Mesenchymal stem cell (in vitro differentiated cells and primary cell): ENCODE results near the gene RAB5A. TPM values are rescaled to one million over a fixed set of nuclear protein-coding genes. Genes with fewer than 3 reads are reported as not detected.
"Not testable (repeated sequence)": the region's sequence is repeated elsewhere in the genome, so short reads cannot be mapped to it uniquely, and the experiment has no call there.

ENCODE experiments used
- DNase-seq: peaks from one replicate; pipeline ENCODE4 v3.0.0-alpha.2; 2013
- H2AFZ ChIP-seq: one replicate; pipeline ENCODE4 v1.6.1; 2013; ENCODE audit warnings: low read depth, mild to moderate bottlenecking, control low read depth, inconsistent platforms, low read length, moderate library complexity
- H2AK5ac ChIP-seq: 2 replicates; pipeline ENCODE4 v1.6.1; 2013; ENCODE audit warnings: low read length, moderate library complexity, mild to moderate bottlenecking, inconsistent platforms; ENCODE audit not compliant: severe bottlenecking
- H2BK120ac ChIP-seq: one replicate; pipeline ENCODE4 v1.6.1; 2013; ENCODE audit warnings: low read depth, mild to moderate bottlenecking, inconsistent platforms, low read length, moderate library complexity
- H2BK12ac ChIP-seq, 2 experiments: one replicate each; pipeline ENCODE4 v1.6.1; 2013; ENCODE audit warnings: inconsistent platforms in 2 of 2, low read length in 2 of 2, mild to moderate bottlenecking in 2 of 2, moderate library complexity in 2 of 2, control low read depth in 1 of 2
- H2BK15ac ChIP-seq: one replicate; pipeline ENCODE4 v1.6.1; 2013; ENCODE audit warnings: mild to moderate bottlenecking, low read depth, inconsistent platforms; ENCODE audit not compliant: poor library complexity, severe bottlenecking
- H2BK5ac ChIP-seq: 2 replicates; pipeline ENCODE4 v1.6.1; 2013; ENCODE audit warnings: low read depth, mild to moderate bottlenecking, low read length, control low read depth, inconsistent platforms; ENCODE audit not compliant: poor library complexity, severe bottlenecking
- H3K14ac ChIP-seq, 2 experiments: one replicate each; pipeline ENCODE4 v1.6.1; 2013; ENCODE audit warnings: inconsistent platforms in 2 of 2, low read length in 2 of 2, control low read depth in 1 of 2, mild to moderate bottlenecking in 1 of 2, moderate library complexity in 1 of 2
- H3K18ac ChIP-seq, 2 experiments: one replicate each; pipeline ENCODE4 v1.6.1; 2013; ENCODE audit warnings: inconsistent platforms in 2 of 2, low read length in 2 of 2, control low read depth in 1 of 2, low read depth in 1 of 2, mild to moderate bottlenecking in 1 of 2
- H3K23ac ChIP-seq, 2 experiments: one replicate each; pipeline ENCODE4 v1.6.1; 2013; ENCODE audit warnings: inconsistent platforms in 2 of 2, low read length in 2 of 2, mild to moderate bottlenecking in 2 of 2, moderate library complexity in 2 of 2, control low read depth in 1 of 2
- H3K27ac ChIP-seq: 2 replicates; pipeline ENCODE4 v1.5.1; 2013; ENCODE audit warnings: mild to moderate bottlenecking, moderate library complexity, low read length, control low read depth, inconsistent platforms; ENCODE audit not compliant: poor library complexity, severe bottlenecking
- H3K27me3 ChIP-seq, 2 experiments: 2 replicates each; pipeline versions ENCODE4 v1.6.1 to v1.7.0; 2013; ENCODE audit warnings: low read length in 2 of 2, mild to moderate bottlenecking in 2 of 2, moderate library complexity in 2 of 2, control low read depth in 1 of 2, inconsistent platforms in 1 of 2; ENCODE audit not compliant: control insufficient read depth in 1 of 2, insufficient read depth in 1 of 2
- H3K36me3 ChIP-seq, 2 experiments: 2 replicates each; pipeline versions ENCODE4 v1.6.1 to v1.7.0; 2013; ENCODE audit warnings: low read length in 2 of 2, control low read depth in 1 of 2, inconsistent platforms in 1 of 2, low read depth in 1 of 2, mild to moderate bottlenecking in 1 of 2; ENCODE audit not compliant: insufficient read depth in 2 of 2, control insufficient read depth in 1 of 2
- H3K4ac ChIP-seq, 2 experiments: one replicate each; pipeline ENCODE4 v1.6.1; 2013; ENCODE audit warnings: inconsistent platforms in 2 of 2, low read length in 2 of 2, mild to moderate bottlenecking in 2 of 2, moderate library complexity in 2 of 2, control low read depth in 1 of 2, low read depth in 1 of 2
- H3K4me1 ChIP-seq: 2 replicates; pipeline ENCODE4 v1.6.1; 2013; ENCODE audit warnings: low read depth, low read length, control low read depth; ENCODE audit not compliant: control insufficient read depth, insufficient read depth
- H3K4me2 ChIP-seq: 2 replicates; pipeline ENCODE4 v1.6.1; 2013; ENCODE audit warnings: low read length, mild to moderate bottlenecking, inconsistent platforms; ENCODE audit not compliant: poor library complexity, severe bottlenecking
- H3K4me3 ChIP-seq, 2 experiments: 2 replicates each; pipeline versions ENCODE4 v1.5.1 to v1.7.0; 2013; ENCODE audit warnings: low read length in 2 of 2, mild to moderate bottlenecking in 2 of 2, control low read depth in 1 of 2, low read depth in 1 of 2; ENCODE audit not compliant: insufficient read depth in 1 of 2
- H3K79me1 ChIP-seq: replicated peaks from 2 replicates; pipeline ENCODE4 v1.6.1; 2013; ENCODE audit warnings: mild to moderate bottlenecking, control low read depth, low read length, inconsistent platforms; ENCODE audit not compliant: poor library complexity, severe bottlenecking
- H3K9ac ChIP-seq: 2 replicates; pipeline ENCODE4 v1.7.0; 2013; ENCODE audit warnings: mild to moderate bottlenecking, low read length, moderate library complexity
- H3K9me3 ChIP-seq: 2 replicates; pipeline ENCODE4 v1.7.0; 2013; ENCODE audit warnings: mild to moderate bottlenecking, low read length; ENCODE audit not compliant: control insufficient read depth
- H4K8ac ChIP-seq: one replicate; pipeline ENCODE4 v1.6.1; 2013; ENCODE audit warnings: inconsistent platforms, mild to moderate bottlenecking, low read length, moderate library complexity
- H4K91ac ChIP-seq: one replicate; pipeline ENCODE4 v1.6.1; 2013; ENCODE audit warnings: mild to moderate bottlenecking, low read length, inconsistent platforms
- WGBS: methylation state at CpG from one replicate; pipeline ENCODE4 v1.1.7; 2013; ENCODE audit warnings: mixed read lengths; 5-methylcytosine and 5-hydroxymethylcytosine counted together
- small RNA-seq: library from polyadenylated mRNA; stranded (forward); fragments of <200 nt; extraction: miRNeasy Mini kit (QIAGEN cat#:217004); gene quantifications from one replicate; pipeline ENCODE3, GENCODE V24; 2013; ENCODE audit warnings: low read depth

RAB5A gene

GRCh38 chr3:20027136-20027535 lies 80.2 kb downstream of the RAB5A start:
- WGBS, result 100% methylated on average over 3 of the region's 4 CpGs
- Histone ChIP-seq H2BK120ac (no peak overlapping the region), H2BK12ac (no peak overlapping the region), H3K79me1 (no peaks in the 10 kb centered on the region), H2BK15ac (no peak overlapping the region), H4K91ac (no peak overlapping the region), H3K4me2 (no peak overlapping the region), H4K8ac (no peak overlapping the region), H3K4me3 (no peak overlapping the region), H3K23ac (no peak overlapping the region), H3K36me3 (no peaks in the 10 kb centered on the region), H2AK5ac (no peak overlapping the region), H3K4me1 (no peaks in the 10 kb centered on the region), H3K27ac (no peak overlapping the region), H3K4ac (no peak overlapping the region), H2AFZ (no peak overlapping the region), H3K18ac (no peak overlapping the region), H3K9me3 (no peaks in the 10 kb centered on the region), H2BK5ac (no peak overlapping the region), H3K27me3 (no peaks in the 10 kb centered on the region), H3K9ac (no peak overlapping the region), H3K14ac (no peak overlapping the region)
- DNase-seq, result no peak

GRCh38 chr3:20028905-20029331 lies 82.0 kb downstream of the RAB5A start:
- Histone ChIP-seq H3K79me1 (no peaks in the 10 kb centered on the region), H4K91ac (no peak overlapping the region), H2AK5ac (no peak overlapping the region), H3K27me3 (no peaks in the 10 kb centered on the region), H3K4ac (no peak overlapping the region), H3K27ac (no peak overlapping the region), H4K8ac (peak overlapping the region; percentile 23), H3K36me3 (no peaks in the 10 kb centered on the region), H3K9me3 (no peaks in the 10 kb centered on the region), H2BK120ac (no peak overlapping the region), H2BK15ac (no peak overlapping the region), H2BK5ac (no peak overlapping the region), H3K4me2 (no peak overlapping the region), H3K14ac (no peak overlapping the region), H3K23ac (no peak overlapping the region), H3K4me1 (no peaks in the 10 kb centered on the region), H3K4me3 (no peak overlapping the region), H3K18ac (no peak overlapping the region), H2AFZ (no peak overlapping the region), H3K9ac (no peak overlapping the region), H2BK12ac (no peak overlapping the region)
- WGBS, result 86% methylated on average over 6 of the region's 7 CpGs
- DNase-seq, result no peak

GRCh38 chr3:20031939-20032338 lies 85.0 kb downstream of the RAB5A start:
- WGBS, result 99% methylated on average over 6 of the region's 7 CpGs

More at GRCh38 chr3:20031939-20032338, 85.0 kb downstream of the RAB5A start:
- not testable (repeated sequence) for H3K4me3 ChIP-seq, H3K9me3 ChIP-seq, H3K14ac ChIP-seq, H2BK120ac ChIP-seq, H3K23ac ChIP-seq, H2AFZ ChIP-seq, H2BK15ac ChIP-seq, H3K9ac ChIP-seq, H2BK5ac ChIP-seq, H3K27me3 ChIP-seq, H3K27ac ChIP-seq, H2AK5ac ChIP-seq, H3K4ac ChIP-seq, H3K79me1 ChIP-seq, H3K36me3 ChIP-seq, H3K4me2 ChIP-seq, H2BK12ac ChIP-seq, H4K8ac ChIP-seq, H3K4me1 ChIP-seq, DNase-seq, H4K91ac ChIP-seq, H3K18ac ChIP-seq

Small RNA genes within 50 kb of the gene (small RNA-seq; reads per million reads assigned to genes)
- not detected for gene RNU4-85P
- not detected for gene RPL39P18
